SK-N-SH (cell line): ENCODE data around the gene STYK1.

Experiments used
- EZH2phosphoT487 ChIP-seq: fragments of 200-600 bp; sonication (generic); IDR thresholded peaks from 2 replicates; pipeline ENCODE4 v1.6.1; 2017; ENCODE audit warnings: low read depth, mixed run types, mild to moderate bottlenecking, antibody characterized with exemption, moderate library complexity, borderline replicate concordance
- JUND ChIP-seq: IDR thresholded peaks from 2 replicates; pipeline ENCODE4 v1.4.0; 2012
- MEF2A ChIP-seq: IDR thresholded peaks from 2 replicates; pipeline ENCODE4 v1.4.0; 2012; ENCODE audit warnings: low read depth, borderline replicate concordance
- TAF1 ChIP-seq: IDR thresholded peaks from 2 replicates; pipeline ENCODE4 v1.6.1; 2012; ENCODE audit warnings: low read depth, mild to moderate bottlenecking, low read length, moderate library complexity, borderline replicate concordance
- TF ChIP-seq, protein P1 (sequence below): fragments of 200-600 bp; sonication (generic); IDR thresholded peaks from 2 replicates; pipeline ENCODE4 v1.6.1; 2017; ENCODE audit warnings: antibody characterized with exemption, mild to moderate bottlenecking, moderate library complexity
- TF ChIP-seq, protein P2 (sequence below): IDR thresholded peaks from 2 replicates; pipeline ENCODE4 v1.4.0; 2012; ENCODE audit warnings: low read depth, borderline replicate concordance
- TF ChIP-seq, protein P3 (sequence below): fragments of 150-350 bp; IDR thresholded peaks from 2 replicates; pipeline ENCODE4 v1.6.1; 2017; ENCODE audit warnings: antibody characterized with exemption, low read length, low read depth, borderline replicate concordance

DNA sequence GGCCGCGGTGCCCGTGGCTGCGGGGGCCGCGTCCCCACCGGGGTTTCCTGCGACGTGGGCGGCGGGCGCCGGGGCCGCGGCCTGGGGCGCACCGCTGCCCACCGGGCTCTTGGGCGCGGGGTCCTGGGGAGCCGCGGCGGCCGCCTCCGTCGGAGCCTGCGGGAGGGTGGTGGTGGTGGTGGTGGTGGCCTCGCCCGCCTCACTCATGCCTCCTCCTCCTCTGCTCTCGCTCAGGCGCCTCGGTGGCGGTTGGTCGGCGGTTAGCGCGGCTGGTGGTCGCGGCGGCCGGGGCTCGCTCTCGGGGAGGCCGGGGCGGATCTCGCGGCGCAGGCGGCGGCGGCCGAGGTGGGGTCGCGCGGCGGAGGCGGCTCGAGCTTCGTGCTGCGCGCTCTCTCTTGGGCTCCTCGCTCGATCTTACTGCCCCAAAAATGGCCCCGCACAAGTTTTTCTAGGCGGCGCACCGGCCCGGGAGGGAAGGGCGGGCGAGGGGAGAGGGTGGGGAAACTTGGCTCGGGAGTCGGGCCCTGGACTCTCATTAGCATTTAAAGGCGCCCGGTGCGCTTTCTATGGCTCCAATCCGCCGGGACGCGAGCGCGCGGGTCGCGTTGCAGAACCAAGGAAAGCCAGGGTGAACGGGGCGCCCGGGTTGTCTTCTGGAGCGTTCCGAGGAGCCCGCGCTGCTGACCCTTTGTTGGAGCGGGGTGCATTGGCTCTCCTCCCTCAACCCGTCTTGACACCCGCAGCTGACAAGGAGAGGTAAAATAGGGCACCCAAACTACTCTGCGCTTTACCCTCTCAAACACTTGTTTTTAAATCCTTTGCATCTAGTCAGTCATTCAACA lies 49.3 kb upstream of the STYK1 start, which contains the start of gene YBX3:
- TF ChIP-seq, protein P1, sequence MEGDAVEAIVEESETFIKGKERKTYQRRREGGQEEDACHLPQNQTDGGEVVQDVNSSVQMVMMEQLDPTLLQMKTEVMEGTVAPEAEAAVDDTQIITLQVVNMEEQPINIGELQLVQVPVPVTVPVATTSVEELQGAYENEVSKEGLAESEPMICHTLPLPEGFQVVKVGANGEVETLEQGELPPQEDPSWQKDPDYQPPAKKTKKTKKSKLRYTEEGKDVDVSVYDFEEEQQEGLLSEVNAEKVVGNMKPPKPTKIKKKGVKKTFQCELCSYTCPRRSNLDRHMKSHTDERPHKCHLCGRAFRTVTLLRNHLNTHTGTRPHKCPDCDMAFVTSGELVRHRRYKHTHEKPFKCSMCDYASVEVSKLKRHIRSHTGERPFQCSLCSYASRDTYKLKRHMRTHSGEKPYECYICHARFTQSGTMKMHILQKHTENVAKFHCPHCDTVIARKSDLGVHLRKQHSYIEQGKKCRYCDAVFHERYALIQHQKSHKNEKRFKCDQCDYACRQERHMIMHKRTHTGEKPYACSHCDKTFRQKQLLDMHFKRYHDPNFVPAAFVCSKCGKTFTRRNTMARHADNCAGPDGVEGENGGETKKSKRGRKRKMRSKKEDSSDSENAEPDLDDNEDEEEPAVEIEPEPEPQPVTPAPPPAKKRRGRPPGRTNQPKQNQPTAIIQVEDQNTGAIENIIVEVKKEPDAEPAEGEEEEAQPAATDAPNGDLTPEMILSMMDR = no peak
- no peak for TF ChIP-seq MEF2A
- TF ChIP-seq EZH2phosphoT487 = no peak; the same call in 1 of the 2 replicates
- no peak for TF ChIP-seq JUND
- TF ChIP-seq TAF1 = no peak
- TF ChIP-seq, protein P2, sequence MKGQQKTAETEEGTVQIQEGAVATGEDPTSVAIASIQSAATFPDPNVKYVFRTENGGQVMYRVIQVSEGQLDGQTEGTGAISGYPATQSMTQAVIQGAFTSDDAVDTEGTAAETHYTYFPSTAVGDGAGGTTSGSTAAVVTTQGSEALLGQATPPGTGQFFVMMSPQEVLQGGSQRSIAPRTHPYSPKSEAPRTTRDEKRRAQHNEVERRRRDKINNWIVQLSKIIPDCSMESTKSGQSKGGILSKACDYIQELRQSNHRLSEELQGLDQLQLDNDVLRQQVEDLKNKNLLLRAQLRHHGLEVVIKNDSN = no peak
- TF ChIP-seq, protein P3, sequence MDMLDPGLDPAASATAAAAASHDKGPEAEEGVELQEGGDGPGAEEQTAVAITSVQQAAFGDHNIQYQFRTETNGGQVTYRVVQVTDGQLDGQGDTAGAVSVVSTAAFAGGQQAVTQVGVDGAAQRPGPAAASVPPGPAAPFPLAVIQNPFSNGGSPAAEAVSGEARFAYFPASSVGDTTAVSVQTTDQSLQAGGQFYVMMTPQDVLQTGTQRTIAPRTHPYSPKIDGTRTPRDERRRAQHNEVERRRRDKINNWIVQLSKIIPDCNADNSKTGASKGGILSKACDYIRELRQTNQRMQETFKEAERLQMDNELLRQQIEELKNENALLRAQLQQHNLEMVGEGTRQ = no peak
